IgD-negative memory B cell (primary cell): ENCODE data around the gene PPFIBP1. TPM values are rescaled to one million over a fixed set of nuclear protein-coding genes. Genes with fewer than 3 reads are reported as not detected.
"Not testable (repeated sequence)": the region's sequence is repeated elsewhere in the genome, so short reads cannot be mapped to it uniquely, and the experiment has no call there.

Experiments
- H3K27ac Mint-ChIP-seq, 3 donors: one replicate each; pipeline ENCODE4 v1.8.0; 2020 to 2022; ENCODE audit warnings: mild to moderate bottlenecking in 3 of 3, mixed read lengths in 3 of 3, moderate library complexity in 1 of 3
- H3K27me3 Mint-ChIP-seq: one replicate; pipeline ENCODE4 v1.8.0; 2021; ENCODE audit warnings: mixed read lengths
- H3K36me3 Mint-ChIP-seq: one replicate; pipeline ENCODE4 v1.8.0; 2020; ENCODE audit warnings: mild to moderate bottlenecking, mixed read lengths
- H3K4me1 Mint-ChIP-seq, 3 donors: one replicate each; pipeline ENCODE4 v1.8.0; 2020 to 2022; ENCODE audit warnings: mixed read lengths in 3 of 3, mild to moderate bottlenecking in 1 of 3
- H3K4me3 Mint-ChIP-seq, 4 donors: one replicate each; pipeline ENCODE4 v1.8.0; 2020 to 2022; ENCODE audit warnings: mild to moderate bottlenecking in 4 of 4, mixed read lengths in 4 of 4, moderate library complexity in 3 of 4
- H3K9me3 Mint-ChIP-seq, 3 donors: one replicate each; pipeline ENCODE4 v1.8.0; 2020 to 2021; ENCODE audit warnings: mixed read lengths in 3 of 3, mild to moderate bottlenecking in 1 of 3
- polyA plus RNA-seq: library from polyadenylated mRNA; unstranded; fragments of 300-500 nt; fragmentation: Illumina TruSeq; gene quantifications from one replicate; pipeline ENCODE4 v1.2.3, GENCODE V29; 2021

PPFIBP1 gene
- polyA plus RNA-seq, 1 donor from 2014 or later: 2.2 TPM

GRCh38 chr12:27544858-27545257 is 20.9 kb downstream of the PPFIBP1 start:
- not testable (repeated sequence) for H3K36me3 Mint-ChIP-seq, H3K4me3 Mint-ChIP-seq

GRCh38 chr12:27545665-27546064 is 21.7 kb downstream of the PPFIBP1 start:
- peaks cover 6% of the 10 kb centered on the region for H3K27me3 Mint-ChIP-seq
- H3K36me3 Mint-ChIP-seq: peaks cover 2% of the 10 kb centered on the region
- no peak overlapping the region for H3K4me3 Mint-ChIP-seq
- H3K4me1 Mint-ChIP-seq: peaks cover 0 to 5% (median 0%) of the 10 kb centered on the region in 3 donors
- H3K9me3 Mint-ChIP-seq: peaks cover 0 to 2% (median 0%) of the 10 kb centered on the region in 3 donors
- H3K27ac Mint-ChIP-seq: no peak overlapping the region

More at GRCh38 chr12:27544858-27545257, 20.9 kb downstream of the PPFIBP1 start:
- not testable (repeated sequence) for H3K4me1 Mint-ChIP-seq, H3K9me3 Mint-ChIP-seq, H3K27me3 Mint-ChIP-seq, H3K27ac Mint-ChIP-seq

- Mint-ChIP-seq H3K9me3 (peaks cover 0 to 2% (median 0%) of the 10 kb centered on the region in 3 donors), H3K27me3 (peaks cover 3% of the 10 kb centered on the region), H3K4me3 (no peak overlapping the region), H3K4me1 (peaks cover 0 to 5% (median 0%) of the 10 kb centered on the region in 3 donors), H3K36me3 (no peaks in the 10 kb centered on the region), H3K27ac (no peak overlapping the region)
Observed at GRCh38 chr12:27547592-27547991, 23.6 kb downstream of the PPFIBP1 start.

- Mint-ChIP-seq H3K27ac (no peak overlapping the region), H3K4me3 (no peak overlapping the region), H3K36me3 (no peaks in the 10 kb centered on the region), H3K27me3 (peaks cover 3% of the 10 kb centered on the region), H3K9me3 (peaks cover 0 to 2% (median 0%) of the 10 kb centered on the region in 3 donors), H3K4me1 (peaks cover 0 to 6% (median 0%) of the 10 kb centered on the region in 3 donors)
Observed at GRCh38 chr12:27548301-27549199, 24.5 kb downstream of the PPFIBP1 start.

GRCh38 chr12:27549236-27549800 is 25.3 kb downstream of the PPFIBP1 start:
- peaks cover 3% of the 10 kb centered on the region for H3K27me3 Mint-ChIP-seq
- H3K9me3 Mint-ChIP-seq: peaks cover 0 to 2% (median 0%) of the 10 kb centered on the region in 3 donors
- H3K4me3 Mint-ChIP-seq: no peak overlapping the region
- no peak overlapping the region for H3K27ac Mint-ChIP-seq
- H3K36me3 Mint-ChIP-seq: no peaks in the 10 kb centered on the region
- peaks cover 0 to 6% (median 0%) of the 10 kb centered on the region in 3 donors for H3K4me1 Mint-ChIP-seq

GRCh38 chr12:27549801-27550652 is 26.0 kb downstream of the PPFIBP1 start:
- Mint-ChIP-seq H3K4me3 (no peak overlapping the region), H3K4me1 (peaks cover under 1 to 4% (median 1%) of the 10 kb centered on the region in 3 donors), H3K36me3 (no peaks in the 10 kb centered on the region), H3K27ac (no peak overlapping the region), H3K27me3 (peaks cover 3% of the 10 kb centered on the region), H3K9me3 (no peaks in the 10 kb centered on the region)

- Mint-ChIP-seq H3K9me3 (no peaks in the 10 kb centered on the region), H3K27ac (no peak overlapping the region), H3K27me3 (peaks cover 3% of the 10 kb centered on the region)
Observed at GRCh38 chr12:27550653-27550975, 26.6 kb downstream of the PPFIBP1 start.

GRCh38 chr12:27551172-27551840 is 27.3 kb downstream of the PPFIBP1 start:
- Mint-ChIP-seq H3K9me3 (no peaks in the 10 kb centered on the region), H3K4me3 (no peak overlapping the region), H3K27ac (no peak overlapping the region), H3K36me3 (no peaks in the 10 kb centered on the region), H3K27me3 (peaks cover 3% of the 10 kb centered on the region), H3K4me1 (peaks cover 4 to 6% (median 4%) of the 10 kb centered on the region in 3 donors)

More at GRCh38 chr12:27550653-27550975, 26.6 kb downstream of the PPFIBP1 start:
- Mint-ChIP-seq H3K36me3 (no peaks in the 10 kb centered on the region), H3K4me1 (peaks cover 4 to 6% (median 4%) of the 10 kb centered on the region in 3 donors), H3K4me3 (no peak overlapping the region)

GRCh38 chr12:27552235-27552634 is 28.2 kb downstream of the PPFIBP1 start:
- Mint-ChIP-seq H3K4me3 (no peak overlapping the region), H3K9me3 (no peaks in the 10 kb centered on the region)

GRCh38 chr12:27552886-27553560 is 29.0 kb downstream of the PPFIBP1 start:
- H3K27ac Mint-ChIP-seq: no peak overlapping the region
- H3K4me1 Mint-ChIP-seq: peaks cover 4 to 6% (median 4%) of the 10 kb centered on the region in 3 donors
- no peaks in the 10 kb centered on the region for H3K9me3 Mint-ChIP-seq
- H3K36me3 Mint-ChIP-seq: no peaks in the 10 kb centered on the region
- H3K4me3 Mint-ChIP-seq: no peak overlapping the region
- peaks cover 3% of the 10 kb centered on the region for H3K27me3 Mint-ChIP-seq

More at GRCh38 chr12:27552235-27552634, 28.2 kb downstream of the PPFIBP1 start:
- no peaks in the 10 kb centered on the region for H3K36me3 Mint-ChIP-seq
- H3K27me3 Mint-ChIP-seq: peaks cover 3% of the 10 kb centered on the region
- peak overlapping the region in 1 of 3 donors; percentile 51 for H3K27ac Mint-ChIP-seq
- H3K4me1 Mint-ChIP-seq: peaks cover 4 to 6% (median 4%) of the 10 kb centered on the region in 3 donors

- Mint-ChIP-seq H3K27me3 (peaks cover 3% of the 10 kb centered on the region), H3K4me1 (peaks cover 4 to 6% (median 4%) of the 10 kb centered on the region in 3 donors), H3K36me3 (no peaks in the 10 kb centered on the region), H3K4me3 (no peak overlapping the region), H3K27ac (no peak overlapping the region), H3K9me3 (no peaks in the 10 kb centered on the region)
Observed at GRCh38 chr12:27553941-27554340, 29.9 kb downstream of the PPFIBP1 start.

- peaks cover 2 to 6% (median 4%) of the 10 kb centered on the region in 3 donors for H3K4me1 Mint-ChIP-seq
- no peak overlapping the region for H3K27ac Mint-ChIP-seq
- H3K4me3 Mint-ChIP-seq: no peak overlapping the region
Observed at GRCh38 chr12:27554421-27555186, 30.6 kb downstream of the PPFIBP1 start.

GRCh38 chr12:27555361-27555760 is 31.4 kb downstream of the PPFIBP1 start:
- Mint-ChIP-seq H3K27me3 (no peaks in the 10 kb centered on the region), H3K27ac (no peak overlapping the region), H3K36me3 (no peaks in the 10 kb centered on the region), H3K4me3 (peak overlapping the region in 1 of 4 donors; percentile 41), H3K4me1 (peaks cover 2 to 6% (median 4%) of the 10 kb centered on the region in 3 donors), H3K9me3 (no peaks in the 10 kb centered on the region)

More at GRCh38 chr12:27554421-27555186, 30.6 kb downstream of the PPFIBP1 start:
- Mint-ChIP-seq H3K9me3 (no peaks in the 10 kb centered on the region), H3K27me3 (peaks cover 3% of the 10 kb centered on the region), H3K36me3 (no peaks in the 10 kb centered on the region)
